ENCODE results near the gene CBX4. TPM values are rescaled to one million over a fixed set of nuclear protein-coding genes. Genes with fewer than 3 reads are reported as not detected.

Gene CBX4
- total and polyA plus RNA-seq, 2 of the 13 experiments (the other 11 are each of a cell fraction or from before 2014, with no cell fraction given): 25.8 to 50.8 TPM

DNA sequence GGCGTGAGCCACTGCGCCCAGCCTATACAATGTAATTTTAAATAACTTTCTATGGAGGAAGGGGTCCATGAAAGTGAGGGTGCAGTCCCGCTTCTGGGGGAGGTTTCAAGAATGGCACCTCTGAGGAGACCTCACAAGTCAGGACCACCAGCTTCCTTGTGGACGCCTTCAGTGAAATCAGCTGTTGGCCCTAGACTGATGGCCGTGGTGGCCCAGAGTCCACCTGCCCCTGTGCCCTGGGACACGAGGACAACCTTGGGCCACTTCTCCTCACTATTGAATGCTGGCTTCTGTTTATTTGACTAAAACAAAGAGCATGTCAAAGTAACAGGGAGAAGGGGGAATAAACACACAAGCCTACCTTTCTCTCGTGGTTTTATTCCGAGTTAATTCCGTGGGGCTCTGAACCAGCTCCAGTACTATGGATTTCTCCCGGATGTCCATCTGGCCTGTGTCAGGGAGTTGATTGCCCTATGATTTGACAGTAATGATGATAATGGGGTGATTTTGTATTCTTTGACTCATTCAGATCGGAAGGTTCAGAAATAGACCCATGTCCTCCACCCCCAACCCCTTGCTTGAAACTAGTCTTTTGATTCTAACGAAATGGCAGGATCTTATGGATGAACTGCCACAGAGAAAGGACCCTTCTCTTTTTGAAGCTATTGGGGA lies 8.6 kb upstream of the CBX4 start (continued):
- TF ChIP-seq AHDC1 (CRISPR knock-in tag; IDR thresholded peaks at IDR 0.05; ENCODE audit: borderline replicate concordance): peak; percentile 53; the same call in 1 of the 2 replicates
- no peak for TF ChIP-seq NFYB (CRISPR knock-in tag; IDR thresholded peaks at IDR 0.05)
- TF ChIP-seq ERF (CRISPR knock-in tag; IDR thresholded peaks at IDR 0.05): peak; percentile 75; the same call in 1 of the 2 replicates
- TF ChIP-seq, protein P1, sequence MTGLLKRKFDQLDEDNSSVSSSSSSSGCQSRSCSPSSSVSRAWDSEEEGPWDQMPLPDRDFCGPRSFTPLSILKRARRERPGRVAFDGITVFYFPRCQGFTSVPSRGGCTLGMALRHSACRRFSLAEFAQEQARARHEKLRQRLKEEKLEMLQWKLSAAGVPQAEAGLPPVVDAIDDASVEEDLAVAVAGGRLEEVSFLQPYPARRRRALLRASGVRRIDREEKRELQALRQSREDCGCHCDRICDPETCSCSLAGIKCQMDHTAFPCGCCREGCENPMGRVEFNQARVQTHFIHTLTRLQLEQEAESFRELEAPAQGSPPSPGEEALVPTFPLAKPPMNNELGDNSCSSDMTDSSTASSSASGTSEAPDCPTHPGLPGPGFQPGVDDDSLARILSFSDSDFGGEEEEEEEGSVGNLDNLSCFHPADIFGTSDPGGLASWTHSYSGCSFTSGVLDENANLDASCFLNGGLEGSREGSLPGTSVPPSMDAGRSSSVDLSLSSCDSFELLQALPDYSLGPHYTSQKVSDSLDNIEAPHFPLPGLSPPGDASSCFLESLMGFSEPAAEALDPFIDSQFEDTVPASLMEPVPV (CRISPR knock-in tag; IDR thresholded peaks at IDR 0.05): no peak
- peak; percentile 23; the same call in 1 of the 2 replicates for TF ChIP-seq MEIS2 (CRISPR knock-in tag; IDR thresholded peaks at IDR 0.05)
- no peak for TF ChIP-seq AGO2 (optimal IDR thresholded peaks at IDR 0.05; ENCODE audit: low read depth, low read length)
- no peak for TF ChIP-seq BORCS8-MEF2B (CRISPR knock-in tag; IDR thresholded peaks at IDR 0.05)
- TF ChIP-seq KAT8 (CRISPR knock-in tag; IDR thresholded peaks at IDR 0.05): peak; percentile 49; the same call in 1 of the 2 replicates
- peak; percentile 30; the same call in 1 of the 2 replicates for TF ChIP-seq ETV5 (CRISPR knock-in tag; IDR thresholded peaks at IDR 0.05; ENCODE audit: borderline replicate concordance)
- TF ChIP-seq, protein P2, sequence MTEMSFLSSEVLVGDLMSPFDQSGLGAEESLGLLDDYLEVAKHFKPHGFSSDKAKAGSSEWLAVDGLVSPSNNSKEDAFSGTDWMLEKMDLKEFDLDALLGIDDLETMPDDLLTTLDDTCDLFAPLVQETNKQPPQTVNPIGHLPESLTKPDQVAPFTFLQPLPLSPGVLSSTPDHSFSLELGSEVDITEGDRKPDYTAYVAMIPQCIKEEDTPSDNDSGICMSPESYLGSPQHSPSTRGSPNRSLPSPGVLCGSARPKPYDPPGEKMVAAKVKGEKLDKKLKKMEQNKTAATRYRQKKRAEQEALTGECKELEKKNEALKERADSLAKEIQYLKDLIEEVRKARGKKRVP (CRISPR knock-in tag; IDR thresholded peaks at IDR 0.05): no peak
- TF ChIP-seq THRA (CRISPR knock-in tag; IDR thresholded peaks at IDR 0.05; ENCODE audit: borderline replicate concordance): peak; percentile 65; the same call in 1 of the 2 replicates
- TF ChIP-seq ZFP90 (CRISPR knock-in tag; IDR thresholded peaks at IDR 0.05; ENCODE audit: borderline replicate concordance): no peak
- TF ChIP-seq ZNF546 (CRISPR knock-in tag; conservative IDR thresholded peaks at IDR 0.05): 0 out of 2 replicates have a peak, but pooled peaks have one; percentile 44
- TF ChIP-seq HMG20A (CRISPR knock-in tag; IDR thresholded peaks at IDR 0.05; ENCODE audit: borderline replicate concordance): 0 out of 2 replicates have a peak, but pooled peaks have one; percentile 23
- TF ChIP-seq SRSF1 (optimal IDR thresholded peaks at IDR 0.05; ENCODE audit: low read depth, low read length): no peak
- TF ChIP-seq, protein P3, sequence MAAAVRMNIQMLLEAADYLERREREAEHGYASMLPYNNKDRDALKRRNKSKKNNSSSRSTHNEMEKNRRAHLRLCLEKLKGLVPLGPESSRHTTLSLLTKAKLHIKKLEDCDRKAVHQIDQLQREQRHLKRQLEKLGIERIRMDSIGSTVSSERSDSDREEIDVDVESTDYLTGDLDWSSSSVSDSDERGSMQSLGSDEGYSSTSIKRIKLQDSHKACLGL (CRISPR knock-in tag; IDR thresholded peaks at IDR 0.05): peak; percentile 45; the same call in 1 of the 2 replicates
- TF ChIP-seq SAP130 (CRISPR knock-in tag; IDR thresholded peaks at IDR 0.05; ENCODE audit: low read depth): peak; percentile 43
